K562 (cell line): Measurements from ENCODE around the gene ESCO1. TPM values are rescaled to one million over a fixed set of nuclear protein-coding genes. Genes with fewer than 3 reads are reported as not detected.
A peak's percentile ranks its signal among the peaks of the same experiment; 100 is the strongest.

ENCODE experiments used
- CREB3 ChIP-seq: fragments of 450-650 bp; conservative IDR thresholded peaks from 2 replicates; pipeline ENCODE4 v1.6.1; 2016; ENCODE audit warnings: missing genetic modification characterization, low read depth, mild to moderate bottlenecking, missing compliant biosample characterization, moderate library complexity
- CREB3L1 ChIP-seq: fragments of 450-650 bp; IDR thresholded peaks from 2 replicates; pipeline ENCODE4 v1.6.1; 2014; ENCODE audit warnings: low read depth, mild to moderate bottlenecking, moderate library complexity, borderline replicate concordance
- DMBX1 ChIP-seq: fragments of 250-450 bp; sonication (Bioruptor Pico); IDR thresholded peaks from 2 replicates; pipeline ENCODE4 v1.8.0; 2022; ENCODE audit warnings: inconsistent platforms, mild to moderate bottlenecking, moderate library complexity, borderline replicate concordance
- ELK3 ChIP-seq: fragments of 450-650 bp; formaldehyde crosslinking; IDR thresholded peaks from 2 replicates; pipeline ENCODE4 v1.4.0; 2020; ENCODE audit warnings: mild to moderate bottlenecking
- FOXO4 ChIP-seq: fragments of 450-650 bp; formaldehyde crosslinking; IDR thresholded peaks from 2 replicates; pipeline ENCODE4 v1.4.0; 2020; ENCODE audit warnings: mild to moderate bottlenecking, moderate library complexity
- GTF2F1 ChIP-seq: IDR thresholded peaks from 2 replicates; pipeline ENCODE4 v1.6.1; 2011; ENCODE audit warnings: low read depth, low read length, improper control_type of control experiment
- HMG20B ChIP-seq: fragments of 250-450 bp; sonication (Bioruptor Pico); IDR thresholded peaks from 2 replicates; pipeline ENCODE4 v1.5.0; 2021; ENCODE audit warnings: mild to moderate bottlenecking
- HMGXB4 ChIP-seq: sonication (generic); formaldehyde crosslinking; IDR thresholded peaks from 2 replicates; pipeline ENCODE4 v1.8.1; 2023; ENCODE audit warnings: mild to moderate bottlenecking, missing genetic modification reagents
- NR2C2 ChIP-seq, 2 experiments: fragments of 200-800 bp in 1 of 2; sonication (Bioruptor generic) in 1 of 2; sonication (generic) in 1 of 2; formaldehyde crosslinking in 1 of 2; IDR thresholded peaks; 2 replicates each; pipeline versions ENCODE4 v1.6.1 to v1.8.0; 2016 to 2022; ENCODE audit warnings: mild to moderate bottlenecking in 1 of 2, missing compliant biosample characterization in 1 of 2, missing genetic modification characterization in 1 of 2, missing genetic modification reagents in 1 of 2
- POLR2AphosphoS2 ChIP-seq: IDR thresholded peaks from 2 replicates; pipeline ENCODE4 v1.6.1; 2012; ENCODE audit warnings: low read length, improper control_type of control experiment
- PTTG1 ChIP-seq: fragments of 450-650 bp; IDR thresholded peaks from 2 replicates; pipeline ENCODE4 v1.6.1; 2016; ENCODE audit warnings: low read depth, mild to moderate bottlenecking, missing genetic modification characterization, missing compliant biosample characterization
- SNIP1 ChIP-seq: fragments of 450-650 bp; IDR thresholded peaks from 2 replicates; pipeline ENCODE4 v1.7.1; 2017; ENCODE audit warnings: low read depth, mild to moderate bottlenecking
- SRSF7 ChIP-seq: fragments of 200-400 bp; formaldehyde crosslinking; optimal IDR thresholded peaks from 2 replicates; pipeline ENCODE3; 2017; ENCODE audit warnings: mild to moderate bottlenecking, low read depth, low read length
- TFAM ChIP-seq: fragments of 250-450 bp; sonication (Bioruptor Pico); conservative IDR thresholded peaks from 2 replicates; pipeline ENCODE4 v1.5.0; 2021; ENCODE audit warnings: mild to moderate bottlenecking, moderate library complexity
- XRCC3 ChIP-seq: fragments of 450-650 bp; IDR thresholded peaks from 2 replicates; pipeline ENCODE4 v1.6.1; 2017; ENCODE audit warnings: mild to moderate bottlenecking, moderate library complexity
- ZBTB12 ChIP-seq: fragments of 250-450 bp; sonication (Bioruptor Pico); IDR thresholded peaks from 2 replicates; pipeline ENCODE4 v1.4.0; 2020
- ZNF232 ChIP-seq: sonication (generic); formaldehyde crosslinking; IDR thresholded peaks from 2 replicates; pipeline ENCODE4 v1.8.0; 2022; ENCODE audit warnings: mild to moderate bottlenecking, missing genetic modification reagents
- ZNF282 ChIP-seq: sonication (generic); formaldehyde crosslinking; IDR thresholded peaks from 2 replicates; pipeline ENCODE4 v1.8.1; 2023; ENCODE audit warnings: missing genetic modification reagents
- polyA plus RNA-seq, 8 experiments: library from polyadenylated mRNA; depleted of rRNA in 4 of 8; stranded (reverse) in 5 of 8; unstranded in 3 of 8; fragments of >200 nt; fragmentation: Nextera tagmentation in 2 of 8; fragmentation: Illumina TruSeq in 1 of 8; extraction: Ambion mirVana in 2 of 8; extraction: Trizol in 1 of 8; gene quantifications; 2 replicates each; pipeline versions ENCODE4 v1.2.1 to v1.2.3, GENCODE V29; 2011 to 2014; ENCODE audit warnings: inconsistent platforms in 1 of 8, missing spikeins in 1 of 8
- total RNA-seq, 7 experiments: library from RNA; depleted of rRNA in 6 of 7; stranded (reverse); fragments of >200 nt in 6 of 7; fragmentation: Illumina TruSeq in 2 of 7; extraction: Trizol in 2 of 7; gene quantifications; 2 replicates each; pipeline versions ENCODE4 v1.2.1 to v1.2.3, GENCODE V29; 2011 to 2021; ENCODE audit warnings: low replicate concordance in 1 of 7

The ESCO1 gene
- total and polyA plus RNA-seq, 9 of the 15 experiments (the other 6 are each of a cell fraction or from before 2014, with no cell fraction given): 15.0 to 31.3 (median 19.6) TPM

GRCh38 chr18:21600526-21601410, at the start of gene ESCO1 (continued):
- TF ChIP-seq CREB3L1: peak; percentile 92
- TF ChIP-seq TFAM (CRISPR knock-in tag): no peak
- no peak for TF ChIP-seq ZNF282 (CRISPR knock-in tag)
- peak; percentile 6; the same call in 1 of the 2 replicates for TF ChIP-seq NR2C2 (CRISPR knock-in tag; IDR thresholded peaks at IDR 0.05)
- peak; percentile 94 for TF ChIP-seq NR2C2 (tag; IDR thresholded peaks at IDR 0.05)
- TF ChIP-seq ELK3: no peak
- peak; percentile 95; the same call in 1 of the 2 replicates for TF ChIP-seq HMGXB4 (CRISPR knock-in tag)
- no peak for TF ChIP-seq HMG20B (CRISPR knock-in tag)
- no peak for TF ChIP-seq DMBX1 (CRISPR knock-in tag)
- TF ChIP-seq SNIP1: no peak
- TF ChIP-seq XRCC3: no peak
- TF ChIP-seq POLR2AphosphoS2: no peak; the same call in 1 of the 2 replicates
- no peak for TF ChIP-seq SRSF7
- TF ChIP-seq FOXO4 (CRISPR knock-in tag): no peak
- TF ChIP-seq CREB3 (tag): no peak
- no peak for TF ChIP-seq ZNF232
- peak; percentile 54; the same call in 1 of the 2 replicates for TF ChIP-seq GTF2F1
- TF ChIP-seq PTTG1 (tag): no peak
- TF ChIP-seq ZBTB12 (CRISPR knock-in tag): peak; percentile 68
